PC-3 (cell line): ENCODE measurements around the gene LSMEM2. TPM values are rescaled to one million over a fixed set of nuclear protein-coding genes. Genes with fewer than 3 reads are reported as not detected.

ENCODE experiments used
- ATAC-seq: fragments of 200-7000 bp; cut with Tn5 transposase; 2 replicates; pipeline ENCODE4 v1.9.1; 2020; ENCODE audit warnings: mild to moderate bottlenecking, moderate library complexity
- BruUV-seq: library from RNA; stranded (reverse); fragments of 400-500 nt; replicated peaks from 2 replicates; lab custom pipeline; 2021; lab: Mats Ljungman, UMichigan
- CTCF ChIA-PET: fragments of 300-600 bp; sonication (Branson Sonifier 250); formaldehyde crosslinking; loops from one replicate; lab custom pipeline; 2022; ENCODE audit warnings: antibody characterized with exemption; lab: Charles Lee
- POLR2A ChIA-PET: fragments of 300-600 bp; sonication (Branson Sonifier 250); formaldehyde crosslinking; loops from one replicate; lab custom pipeline; 2022; ENCODE audit warnings: antibody characterized with exemption; ENCODE audit not compliant: unreplicated experiment; lab: Charles Lee
- DNase-seq: peaks from one replicate; pipeline ENCODE4 v3.0.0-alpha.2; 2015
- H2AFZ ChIP-seq: fragments of 300-600 bp; sonication (generic); 2 replicates; pipeline ENCODE4 v1.6.0; 2016; ENCODE audit warnings: antibody characterized with exemption, low read length
- H3F3A ChIP-seq: fragments of 300-600 bp; sonication (generic); one replicate; pipeline ENCODE4 v1.6.0; 2017; ENCODE audit warnings: antibody characterized with exemption, low read length, control low read depth, mild to moderate bottlenecking; ENCODE audit not compliant: unreplicated experiment
- H3K27ac ChIP-seq: fragments of 300-600 bp; sonication (generic); 2 replicates; pipeline ENCODE4 v1.5.1; 2016; ENCODE audit warnings: mild to moderate bottlenecking, low read length
- H3K27me3 ChIP-seq: fragments of 300-600 bp; sonication (generic); 2 replicates; pipeline ENCODE4 v1.6.1; 2016; ENCODE audit warnings: low read length, mixed read lengths
- H3K36me3 ChIP-seq: fragments of 300-600 bp; sonication (generic); 2 replicates; pipeline ENCODE4 v1.6.1; 2016; ENCODE audit warnings: low read depth, mixed run types, low read length, mixed read lengths
- H3K4me1 ChIP-seq: fragments of 300-600 bp; sonication (generic); 2 replicates; pipeline ENCODE4 v1.5.1; 2016; ENCODE audit warnings: low read length; ENCODE audit not compliant: insufficient read depth
- H3K4me2 ChIP-seq: fragments of 300-600 bp; sonication (generic); 2 replicates; pipeline ENCODE4 v1.6.0; 2016; ENCODE audit warnings: low read length
- H3K4me3 ChIP-seq: fragments of 300-600 bp; sonication (generic); 2 replicates; pipeline ENCODE4 v1.5.1; 2016; ENCODE audit warnings: mild to moderate bottlenecking, low read length, mixed read lengths
- H3K79me2 ChIP-seq: fragments of 300-600 bp; sonication (generic); 2 replicates; pipeline ENCODE4 v1.6.1; 2017; ENCODE audit warnings: low read length, mixed read lengths
- H3K9ac ChIP-seq: fragments of 300-600 bp; sonication (generic); 2 replicates; pipeline ENCODE4 v1.6.0; 2016; ENCODE audit warnings: mild to moderate bottlenecking, low read length
- H3K9me2 ChIP-seq: fragments of 300-600 bp; sonication (generic); replicated peaks from 2 replicates; pipeline ENCODE4 v1.6.1; 2016; ENCODE audit warnings: mixed run types, low read length, mixed read lengths
- H3K9me3 ChIP-seq: fragments of 300-600 bp; sonication (generic); 2 replicates; pipeline ENCODE4 v1.6.1; 2016; ENCODE audit warnings: low read length, mixed read lengths
- H4K20me1 ChIP-seq: fragments of 300-600 bp; sonication (generic); 2 replicates; pipeline ENCODE4 v1.6.1; 2016; ENCODE audit warnings: low read length, mixed read lengths
- EZH2 ChIP-seq: fragments of 300-600 bp; sonication (generic); IDR thresholded peaks from one replicate; pipeline ENCODE4 v1.6.1; 2017; ENCODE audit warnings: antibody characterized with exemption, mild to moderate bottlenecking, low read length; ENCODE audit not compliant: unreplicated experiment
- EZH2phosphoT487 ChIP-seq: fragments of 300-600 bp; sonication (generic); IDR thresholded peaks from 2 replicates; pipeline ENCODE4 v1.6.1; 2018; ENCODE audit warnings: mild to moderate bottlenecking, antibody characterized with exemption, low read length, borderline replicate concordance
- intact Hi-C: fragments of 100-400 bp; cut with micrococcal nuclease; formaldehyde crosslinking; loops from 2 replicates; pipeline ENCODE4 v1.9.0; 2023
- total RNA-seq: library from RNA; depleted of rRNA; stranded (reverse); fragments of >200 nt; gene quantifications from 2 replicates; pipeline ENCODE4 v1.2.3, GENCODE V29; 2014
- TF ChIP-seq, protein P1 (sequence below): fragments of 300-600 bp; sonication (generic); conservative IDR thresholded peaks from 2 replicates; pipeline ENCODE4 v1.5.1; 2017; ENCODE audit warnings: antibody characterized with exemption, low read depth, mild to moderate bottlenecking, low read length

LSMEM2 gene
- total RNA-seq, 1 experiment from 2014 or later: not detected

DNA sequence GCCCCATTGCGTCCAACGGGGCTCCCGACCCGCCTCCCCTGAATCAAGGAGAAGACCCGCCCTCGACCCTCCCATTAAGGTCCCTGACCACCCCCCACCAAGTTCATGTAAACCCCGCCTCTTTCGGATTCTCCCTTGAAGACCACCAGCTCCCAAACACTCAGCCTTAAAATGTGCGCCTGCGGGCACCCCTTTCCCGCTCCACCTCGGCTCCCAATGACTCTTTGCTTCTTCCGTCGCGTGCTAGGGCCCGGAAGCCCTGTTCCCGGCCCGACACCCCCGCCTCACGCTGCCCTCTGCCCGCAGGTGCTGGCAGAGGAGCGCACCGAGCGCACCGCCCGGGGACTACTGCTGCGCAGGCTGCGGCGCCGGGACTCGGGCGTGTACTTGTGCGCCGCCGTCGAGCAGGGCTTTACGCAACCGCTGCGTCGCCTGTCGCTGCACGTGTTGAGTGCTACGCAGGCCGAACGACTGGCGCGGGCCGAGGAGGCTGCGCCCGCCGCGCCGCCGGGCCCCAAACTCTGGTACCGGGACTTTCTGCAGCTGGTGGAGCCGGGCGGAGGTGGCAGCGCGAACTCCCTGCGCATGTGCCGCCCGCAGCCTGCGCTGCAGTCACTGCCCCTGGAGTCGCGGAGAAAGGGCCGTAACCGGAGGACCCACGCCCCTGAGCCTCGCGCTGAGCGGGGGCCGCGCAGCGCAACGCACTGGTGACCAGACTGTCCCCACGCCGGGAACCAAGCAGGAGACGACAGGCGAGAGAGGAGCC, 2.7 kb upstream of the LSMEM2 start:
- no peak overlapping the region for H3K4me3 ChIP-seq
- DNase-seq (no peak), ATAC-seq (no peak)
- no peak overlapping the region for H3K4me2 ChIP-seq
- no peak for TF ChIP-seq EZH2phosphoT487
- TF ChIP-seq, protein P1, sequence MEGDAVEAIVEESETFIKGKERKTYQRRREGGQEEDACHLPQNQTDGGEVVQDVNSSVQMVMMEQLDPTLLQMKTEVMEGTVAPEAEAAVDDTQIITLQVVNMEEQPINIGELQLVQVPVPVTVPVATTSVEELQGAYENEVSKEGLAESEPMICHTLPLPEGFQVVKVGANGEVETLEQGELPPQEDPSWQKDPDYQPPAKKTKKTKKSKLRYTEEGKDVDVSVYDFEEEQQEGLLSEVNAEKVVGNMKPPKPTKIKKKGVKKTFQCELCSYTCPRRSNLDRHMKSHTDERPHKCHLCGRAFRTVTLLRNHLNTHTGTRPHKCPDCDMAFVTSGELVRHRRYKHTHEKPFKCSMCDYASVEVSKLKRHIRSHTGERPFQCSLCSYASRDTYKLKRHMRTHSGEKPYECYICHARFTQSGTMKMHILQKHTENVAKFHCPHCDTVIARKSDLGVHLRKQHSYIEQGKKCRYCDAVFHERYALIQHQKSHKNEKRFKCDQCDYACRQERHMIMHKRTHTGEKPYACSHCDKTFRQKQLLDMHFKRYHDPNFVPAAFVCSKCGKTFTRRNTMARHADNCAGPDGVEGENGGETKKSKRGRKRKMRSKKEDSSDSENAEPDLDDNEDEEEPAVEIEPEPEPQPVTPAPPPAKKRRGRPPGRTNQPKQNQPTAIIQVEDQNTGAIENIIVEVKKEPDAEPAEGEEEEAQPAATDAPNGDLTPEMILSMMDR: no peak
- TF ChIP-seq EZH2: no peak
- ChIA-PET POLR2A (interaction anchor here (0.6 kb wide), 1 partner anchor 97 kb away, joined by 10 read pairs; no protein-coding TSS in a partner anchor), CTCF (no interaction called here)
- H3K9ac ChIP-seq: no peak overlapping the region
- no peak overlapping the region for H2AFZ ChIP-seq
- no peaks in the 10 kb centered on the region for H3K27me3 ChIP-seq
- no peak overlapping the region for H3K27ac ChIP-seq
- H3K9me3 ChIP-seq: no peaks in the 10 kb centered on the region
- H3F3A ChIP-seq: no peaks in the 10 kb centered on the region
- no peaks in the 10 kb centered on the region for H3K9me2 ChIP-seq
- no peaks in the 10 kb centered on the region for H3K36me3 ChIP-seq
- intact Hi-C loops: no loop called here
- no TSS peak for BruUV-seq
- H4K20me1 ChIP-seq: no peaks in the 10 kb centered on the region
- H3K79me2 ChIP-seq: no peaks in the 10 kb centered on the region
- H3K4me1 ChIP-seq: peaks cover 8% of the 10 kb centered on the region; the same call in 1 of the 2 replicates

GRCh38 chr3:50276762-50277101, 2.2 kb upstream of the LSMEM2 start:
- H4K20me1 ChIP-seq: no peaks in the 10 kb centered on the region
- CTCF ChIA-PET: interaction anchor here (0.6 kb wide), 1 partner anchor 41 kb away, joined by 3 read pairs; no protein-coding TSS in a partner anchor
- TF ChIP-seq, protein P1: no peak
- TF ChIP-seq EZH2 (no peak), EZH2phosphoT487 (no peak)

More at GRCh38 chr3:50276762-50277101, 2.2 kb upstream of the LSMEM2 start:
- intact Hi-C loops: no loop called here
- H3K9me2 ChIP-seq: no peaks in the 10 kb centered on the region
- ATAC-seq (no peak), DNase-seq (no peak)
- H3K4me1 ChIP-seq: peaks cover 4% of the 10 kb centered on the region; the same call in 1 of the 2 replicates
- no peak overlapping the region for H3K27ac ChIP-seq
- no TSS peak for BruUV-seq
- H2AFZ ChIP-seq: no peak overlapping the region
- no peaks in the 10 kb centered on the region for H3K9me3 ChIP-seq
- POLR2A ChIA-PET: interaction anchor here (0.5 to 0.6 kb wide), 2 partner anchors 29 to 98 kb away, joined by 3 to 10 read pairs; no protein-coding TSS in a partner anchor
- H3K79me2 ChIP-seq: no peaks in the 10 kb centered on the region
- H3F3A ChIP-seq: no peaks in the 10 kb centered on the region
- H3K9ac ChIP-seq: no peak overlapping the region
- H3K4me3 ChIP-seq: no peak overlapping the region
- no peaks in the 10 kb centered on the region for H3K36me3 ChIP-seq
- H3K27me3 ChIP-seq: no peaks in the 10 kb centered on the region
- no peak overlapping the region for H3K4me2 ChIP-seq
